IMR-90 (cell line): ENCODE measurements around the gene CCDC170. TPM values are rescaled to one million over a fixed set of nuclear protein-coding genes. Genes with fewer than 3 reads are reported as not detected.
A peak's percentile ranks its signal among the peaks of the same experiment; 100 is the strongest.

Source experiments
- ATAC-seq: fragments of 200-7000 bp; cut with Tn5 transposase; 2 replicates; pipeline ENCODE4 v1.9.1; 2020; ENCODE audit warnings: low read depth, mild to moderate bottlenecking, moderate library complexity
- BruUV-seq: library from RNA; stranded (reverse); fragments of 400-500 nt; replicated peaks from 2 replicates; lab custom pipeline; 2021; lab: Mats Ljungman, UMichigan
- CTCF ChIA-PET: fragments of 300-600 bp; formaldehyde crosslinking; extraction: SDS; loops from one replicate; lab custom pipeline; 2021; ENCODE audit warnings: antibody characterized with exemption; lab: Yijun Ruan, JAX
- POLR2A ChIA-PET: fragments of 300-600 bp; sonication (Branson Sonifier 250); formaldehyde crosslinking; loops from one replicate; lab custom pipeline; 2022; ENCODE audit warnings: antibody characterized with exemption; ENCODE audit not compliant: unreplicated experiment; lab: Charles Lee
- DNase-seq: peaks from one replicate; pipeline ENCODE4 v3.0.0; 2013
- H2AFZ ChIP-seq: replicated peaks from 2 replicates; pipeline ENCODE3; 2013; ENCODE audit warnings: low read length, mild to moderate bottlenecking; ENCODE audit not compliant: poor library complexity
- H2AK5ac ChIP-seq: 2 replicates; pipeline ENCODE4 v1.6.1; 2013; ENCODE audit warnings: low read depth, low read length, inconsistent platforms
- H2AK9ac ChIP-seq: replicated peaks from 2 replicates; pipeline ENCODE3; 2013; ENCODE audit warnings: mild to moderate bottlenecking, low read depth, low read length, moderate library complexity; ENCODE audit not compliant: poor library complexity
- H2BK120ac ChIP-seq: 2 replicates; pipeline ENCODE4 v1.6.1; 2013; ENCODE audit warnings: low read depth, low read length, inconsistent platforms
- H2BK15ac ChIP-seq: 3 replicates; pipeline ENCODE4 v1.6.1; 2013; ENCODE audit warnings: low read depth, low read length, inconsistent platforms
- H2BK20ac ChIP-seq: 2 replicates; pipeline ENCODE4 v1.6.1; 2013; ENCODE audit warnings: low read depth, mild to moderate bottlenecking, inconsistent platforms, low read length, moderate library complexity
- H2BK5ac ChIP-seq: 2 replicates; pipeline ENCODE4 v1.6.1; 2013; ENCODE audit warnings: mild to moderate bottlenecking, low read depth, low read length, inconsistent platforms; ENCODE audit not compliant: poor library complexity, severe bottlenecking
- H3K14ac ChIP-seq: replicated peaks from 2 replicates; pipeline ENCODE4 v1.6.1; 2013; ENCODE audit warnings: low read depth, low read length, inconsistent platforms
- H3K18ac ChIP-seq: 2 replicates; pipeline ENCODE4 v1.6.1; 2013; ENCODE audit warnings: low read depth, low read length, control low read depth
- H3K23ac ChIP-seq: 2 replicates; pipeline ENCODE4 v1.6.1; 2013; ENCODE audit warnings: low read depth, low read length, inconsistent platforms
- H3K27ac ChIP-seq: 2 replicates; pipeline ENCODE4 v1.5.1; 2013; ENCODE audit warnings: mild to moderate bottlenecking, control low read depth, low read length; ENCODE audit not compliant: insufficient read depth
- H3K27me3 ChIP-seq: 2 replicates; pipeline ENCODE4 v1.6.1; 2013; ENCODE audit warnings: low read length; ENCODE audit not compliant: control insufficient read depth, insufficient read depth
- H3K36me3 ChIP-seq: 2 replicates; pipeline ENCODE4 v1.6.1; 2013; ENCODE audit warnings: low read length, mixed read lengths; ENCODE audit not compliant: control insufficient read depth, insufficient read depth
- H3K4ac ChIP-seq: 2 replicates; pipeline ENCODE4 v1.6.1; 2013; ENCODE audit warnings: low read depth, low read length, inconsistent platforms
- H3K4me1 ChIP-seq: 2 replicates; pipeline ENCODE4 v1.6.1; 2013; ENCODE audit warnings: low read length, mixed read lengths; ENCODE audit not compliant: control insufficient read depth, insufficient read depth
- H3K4me2 ChIP-seq: 2 replicates; pipeline ENCODE4 v1.6.1; 2013; ENCODE audit warnings: low read depth, mild to moderate bottlenecking, control low read depth, low read length, moderate library complexity
- H3K4me3 ChIP-seq: 2 replicates; pipeline ENCODE4 v1.5.1; 2013; ENCODE audit warnings: low read depth, mild to moderate bottlenecking, control low read depth, low read length, moderate library complexity; ENCODE audit not compliant: insufficient read depth
- H3K56ac ChIP-seq: 2 replicates; pipeline ENCODE4 v1.6.1; 2013; ENCODE audit warnings: low read length, inconsistent platforms; ENCODE audit not compliant: insufficient read depth; ENCODE audit errors: extremely low read depth
- H3K79me1 ChIP-seq, 2 experiments: 2 replicates each; pipeline ENCODE4 v1.6.1; 2013; ENCODE audit warnings: low read length in 2 of 2, inconsistent platforms in 1 of 2, low read depth in 1 of 2
- H3K9ac ChIP-seq: 2 replicates; pipeline ENCODE4 v1.6.1; 2013; ENCODE audit warnings: low read depth, low read length, control low read depth
- H3K9me1 ChIP-seq: 2 replicates; pipeline ENCODE4 v1.6.1; 2013; ENCODE audit warnings: low read length, inconsistent platforms; ENCODE audit not compliant: insufficient read depth
- H3K9me3 ChIP-seq: 2 replicates; pipeline ENCODE4 v1.6.1; 2013; ENCODE audit warnings: low read length; ENCODE audit not compliant: control insufficient read depth, insufficient read depth
- H4K20me1 ChIP-seq: 2 replicates; pipeline ENCODE4 v1.6.1; 2013; ENCODE audit warnings: low read length, inconsistent platforms; ENCODE audit not compliant: insufficient read depth
- H4K5ac ChIP-seq: 2 replicates; pipeline ENCODE4 v1.6.1; 2013; ENCODE audit warnings: mild to moderate bottlenecking, low read depth, low read length, control low read depth
- H4K8ac ChIP-seq, 2 experiments: 2 replicates each; pipeline ENCODE4 v1.6.1; 2013; ENCODE audit warnings: low read depth in 2 of 2, low read length in 2 of 2, control low read depth in 1 of 2, inconsistent platforms in 1 of 2
- H4K91ac ChIP-seq: 2 replicates; pipeline ENCODE4 v1.6.1; 2013; ENCODE audit warnings: low read depth, low read length, inconsistent platforms; ENCODE audit not compliant: insufficient read depth
- BHLHE40 ChIP-seq: fragments of 150-350 bp; IDR thresholded peaks from 2 replicates; pipeline ENCODE4 v1.6.1; 2016; ENCODE audit warnings: mild to moderate bottlenecking, low read depth, low read length
- CEBPB ChIP-seq: IDR thresholded peaks from 2 replicates; pipeline ENCODE4 v1.6.1; 2012; ENCODE audit warnings: low read depth, low read length, improper control_type of control experiment
- FOS ChIP-seq: fragments of 150-350 bp; IDR thresholded peaks from 2 replicates; pipeline ENCODE4 v1.6.1; 2016; ENCODE audit warnings: low read depth, low read length
- MAFK ChIP-seq: IDR thresholded peaks from 2 replicates; pipeline ENCODE4 v1.6.1; 2012; ENCODE audit warnings: low read depth, low read length, improper control_type of control experiment
- MAZ ChIP-seq: IDR thresholded peaks from 2 replicates; pipeline ENCODE4 v1.6.1; 2012; ENCODE audit warnings: low read depth, mild to moderate bottlenecking, low read length, improper control_type of control experiment, moderate library complexity, borderline replicate concordance
- NFE2L2 ChIP-seq: fragments of 150-350 bp; IDR thresholded peaks from 2 replicates; pipeline ENCODE4 v1.6.1; 2016; ENCODE audit warnings: low read depth, mild to moderate bottlenecking, low read length
- POLR2A ChIP-seq: IDR thresholded peaks from 2 replicates; pipeline ENCODE4 v1.6.1; 2012; ENCODE audit warnings: mild to moderate bottlenecking, low read depth, low read length
- RAD21 ChIP-seq: IDR thresholded peaks from 2 replicates; pipeline ENCODE4 v1.6.1; 2012; ENCODE audit warnings: low read length, improper control_type of control experiment
- RCOR1 ChIP-seq: IDR thresholded peaks from 2 replicates; pipeline ENCODE4 v1.6.1; 2012; ENCODE audit warnings: mild to moderate bottlenecking, low read length, improper control_type of control experiment; ENCODE audit not compliant: insufficient replicate concordance
- RFX5 ChIP-seq: IDR thresholded peaks from 2 replicates; pipeline ENCODE4 v1.8.0; 2012; ENCODE audit warnings: low read depth, mild to moderate bottlenecking, low read length, moderate library complexity
- SMC3 ChIP-seq: fragments of 150-350 bp; IDR thresholded peaks from 2 replicates; pipeline ENCODE4 v1.6.1; 2016; ENCODE audit warnings: low read depth, mild to moderate bottlenecking, antibody characterized with exemption, low read length, moderate library complexity
- WGBS, 2 experiments: methylation state at CpG; one replicate each; pipeline versions ENCODE4 v1.1.5 to v1.1.7; 2013; ENCODE audit warnings: missing lambda C conversion rate in 2 of 2; ENCODE audit not compliant: insufficient read length in 1 of 2; ENCODE audit errors: extremely low coverage in 2 of 2; 5-methylcytosine and 5-hydroxymethylcytosine counted together
- dilution Hi-C: fragments of 300-500 bp; cut with HindIII; formaldehyde crosslinking; loops from one replicate; pipeline ENCODE4 v1.14.3; 2018; ENCODE audit warnings: low sequenced_read_pairs; ENCODE audit not compliant: unreplicated experiment
- in situ Hi-C: fragments of 300-500 bp; cut with MboI; formaldehyde crosslinking; loops from 3 replicates; pipeline ENCODE4 v1.14.3; 2019; ENCODE audit warnings: low sequenced_read_pairs, inconsistent platforms, mixed read lengths
- intact Hi-C: fragments of 100-400 bp; cut with micrococcal nuclease; formaldehyde crosslinking; loops from 2 replicates; pipeline ENCODE4 v1.10.0; 2022
- polyA plus RNA-seq, 3 experiments: library from polyadenylated mRNA; depleted of rRNA; stranded (reverse); fragments of >200 nt; gene quantifications; 2 replicates each; pipeline ENCODE4 v1.2.3, GENCODE V29; 2012; ENCODE audit warnings: low replicate concordance in 1 of 3
- total RNA-seq: library from RNA; depleted of rRNA; stranded (reverse); fragments of >200 nt; gene quantifications from 2 replicates; pipeline ENCODE4 v1.2.3, GENCODE V29; 2012
- TF ChIP-seq, protein P1 (sequence below): fragments of 150-350 bp; IDR thresholded peaks from 2 replicates; pipeline ENCODE4 v1.6.1; 2017; ENCODE audit warnings: mild to moderate bottlenecking, antibody characterized with exemption, low read length, low read depth
- TF ChIP-seq, protein P2 (sequence below): conservative IDR thresholded peaks from 2 replicates; pipeline ENCODE4 v1.5.1; 2012; ENCODE audit warnings: mild to moderate bottlenecking, low read depth, low read length, improper control_type of control experiment
- TF ChIP-seq, protein P3 (sequence below): fragments of 150-350 bp; IDR thresholded peaks from 2 replicates; pipeline ENCODE4 v1.6.1; 2016; ENCODE audit warnings: low read depth, mild to moderate bottlenecking, low read length, moderate library complexity, borderline replicate concordance

The CCDC170 gene
- total and polyA plus RNA-seq, 2 of the 4 experiments (the other 2 are of a cell fraction): 0.12 to 0.54 TPM

DNA sequence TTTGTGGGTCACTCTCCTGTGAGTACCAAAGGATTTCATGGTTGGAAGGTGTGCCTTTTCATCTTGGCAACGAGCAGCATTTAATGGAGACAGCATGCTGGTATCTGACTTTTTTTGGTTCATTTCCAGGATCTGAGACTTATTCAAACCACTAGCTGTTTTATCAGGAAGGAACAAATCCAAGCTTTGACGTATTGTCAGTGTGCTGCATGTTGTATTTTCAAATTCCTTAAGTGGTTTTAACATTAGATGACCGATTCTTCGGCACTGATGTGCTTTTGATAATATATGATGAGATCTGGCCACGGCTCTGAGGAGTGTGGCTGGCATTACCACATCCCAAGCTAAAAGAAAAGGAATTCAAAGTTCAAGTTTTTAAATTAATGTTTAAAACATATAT lies 48.3 kb upstream of the CCDC170 start:
- TF ChIP-seq SMC3 (no peak), RCOR1 (no peak), POLR2A (no peak; the same call in 1 of the 2 replicates), NFE2L2 (no peak), RAD21 (no peak), MAZ (no peak), FOS (no peak), CEBPB (no peak), RFX5 (no peak), MAFK (no peak), BHLHE40 (no peak)
- TF ChIP-seq, protein P1, sequence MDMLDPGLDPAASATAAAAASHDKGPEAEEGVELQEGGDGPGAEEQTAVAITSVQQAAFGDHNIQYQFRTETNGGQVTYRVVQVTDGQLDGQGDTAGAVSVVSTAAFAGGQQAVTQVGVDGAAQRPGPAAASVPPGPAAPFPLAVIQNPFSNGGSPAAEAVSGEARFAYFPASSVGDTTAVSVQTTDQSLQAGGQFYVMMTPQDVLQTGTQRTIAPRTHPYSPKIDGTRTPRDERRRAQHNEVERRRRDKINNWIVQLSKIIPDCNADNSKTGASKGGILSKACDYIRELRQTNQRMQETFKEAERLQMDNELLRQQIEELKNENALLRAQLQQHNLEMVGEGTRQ: no peak
- TF ChIP-seq, protein P2, sequence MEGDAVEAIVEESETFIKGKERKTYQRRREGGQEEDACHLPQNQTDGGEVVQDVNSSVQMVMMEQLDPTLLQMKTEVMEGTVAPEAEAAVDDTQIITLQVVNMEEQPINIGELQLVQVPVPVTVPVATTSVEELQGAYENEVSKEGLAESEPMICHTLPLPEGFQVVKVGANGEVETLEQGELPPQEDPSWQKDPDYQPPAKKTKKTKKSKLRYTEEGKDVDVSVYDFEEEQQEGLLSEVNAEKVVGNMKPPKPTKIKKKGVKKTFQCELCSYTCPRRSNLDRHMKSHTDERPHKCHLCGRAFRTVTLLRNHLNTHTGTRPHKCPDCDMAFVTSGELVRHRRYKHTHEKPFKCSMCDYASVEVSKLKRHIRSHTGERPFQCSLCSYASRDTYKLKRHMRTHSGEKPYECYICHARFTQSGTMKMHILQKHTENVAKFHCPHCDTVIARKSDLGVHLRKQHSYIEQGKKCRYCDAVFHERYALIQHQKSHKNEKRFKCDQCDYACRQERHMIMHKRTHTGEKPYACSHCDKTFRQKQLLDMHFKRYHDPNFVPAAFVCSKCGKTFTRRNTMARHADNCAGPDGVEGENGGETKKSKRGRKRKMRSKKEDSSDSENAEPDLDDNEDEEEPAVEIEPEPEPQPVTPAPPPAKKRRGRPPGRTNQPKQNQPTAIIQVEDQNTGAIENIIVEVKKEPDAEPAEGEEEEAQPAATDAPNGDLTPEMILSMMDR: no peak
- TF ChIP-seq, protein P3, sequence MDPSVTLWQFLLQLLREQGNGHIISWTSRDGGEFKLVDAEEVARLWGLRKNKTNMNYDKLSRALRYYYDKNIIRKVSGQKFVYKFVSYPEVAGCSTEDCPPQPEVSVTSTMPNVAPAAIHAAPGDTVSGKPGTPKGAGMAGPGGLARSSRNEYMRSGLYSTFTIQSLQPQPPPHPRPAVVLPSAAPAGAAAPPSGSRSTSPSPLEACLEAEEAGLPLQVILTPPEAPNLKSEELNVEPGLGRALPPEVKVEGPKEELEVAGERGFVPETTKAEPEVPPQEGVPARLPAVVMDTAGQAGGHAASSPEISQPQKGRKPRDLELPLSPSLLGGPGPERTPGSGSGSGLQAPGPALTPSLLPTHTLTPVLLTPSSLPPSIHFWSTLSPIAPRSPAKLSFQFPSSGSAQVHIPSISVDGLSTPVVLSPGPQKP: no peak
- peaks cover 19 to 44% of the 10 kb centered on the region in 2 experiments for H3K79me1 ChIP-seq
- H2AFZ ChIP-seq: no peak overlapping the region
- peaks cover 4% of the 10 kb centered on the region for H3K4me1 ChIP-seq
- H3K4me3 ChIP-seq: no peak overlapping the region
- H4K91ac ChIP-seq: peak overlapping the region; percentile 68; the same call in 1 of the 2 replicates
- POLR2A ChIA-PET: interaction anchor here (0.6 to 1.0 kb wide), 2 partner anchors 9 to 580 kb away, joined by 4 read pairs; partner anchors contain the start of gene MTHFD1L
- peak overlapping the region; percentile 76; the same call in 1 of the 2 replicates for H2BK120ac ChIP-seq
- peak overlapping the region; percentile 64; a peak in 2 of 4 replicates for H4K8ac ChIP-seq
- H2BK5ac ChIP-seq: peak overlapping the region; percentile 83
- peak overlapping the region; percentile 92; the same call in 1 of the 3 replicates for H2BK15ac ChIP-seq
- peak overlapping the region; percentile 73; the same call in 1 of the 2 replicates for H3K14ac ChIP-seq
- H3K4me2 ChIP-seq: peak overlapping the region; percentile 53; the same call in 1 of the 2 replicates
- intact Hi-C loops (loop anchor here (10.0 kb wide), 1 partner anchor 679 kb away; no protein-coding TSS in a partner anchor), in situ Hi-C loops (loop anchor here (25.0 kb wide), 1 partner anchor 692 kb away; no protein-coding TSS in a partner anchor), dilution Hi-C loops (no loop called here)
- peak overlapping the region; percentile 68; the same call in 1 of the 2 replicates for H3K4ac ChIP-seq
- H3K36me3 ChIP-seq: peaks cover 2% of the 10 kb centered on the region
- BruUV-seq: no TSS peak
- H3K9ac ChIP-seq: no peak overlapping the region
- H3K27ac ChIP-seq: peak overlapping the region; percentile 26; the same call in 1 of the 2 replicates
- no peak overlapping the region for H2AK9ac ChIP-seq
- H3K56ac ChIP-seq: 0 out of 2 replicates have a peak overlapping the region, but pooled peaks have one; percentile 2
- no CpG with 5 or more reads among the region's 5 CpGs for WGBS, 2 experiments
- H4K5ac ChIP-seq: no peak overlapping the region
- H3K9me1 ChIP-seq: peaks cover 6% of the 10 kb centered on the region; the same call in 1 of the 2 replicates
- H2BK20ac ChIP-seq: no peak overlapping the region
- ATAC-seq (peak; percentile 71), DNase-seq (peak; percentile 95)
- H3K9me3 ChIP-seq: no peaks in the 10 kb centered on the region
- 0 out of 2 replicates have a peak, but pooled peaks cover 2% of the 10 kb centered on the region for H4K20me1 ChIP-seq
- H3K27me3 ChIP-seq: no peaks in the 10 kb centered on the region
- H3K18ac ChIP-seq: no peak overlapping the region; the same call in 1 of the 2 replicates
- no peak overlapping the region for H3K23ac ChIP-seq
- no peak overlapping the region for H2AK5ac ChIP-seq
- CTCF ChIA-PET: interaction anchor here (0.6 to 1.5 kb wide), 3 partner anchors 9 to 1851 kb away, joined by 3 to 7 read pairs (median 4); no protein-coding TSS in a partner anchor
